IMR-90 (cell line): ENCODE data around the gene SSX4B. TPM values are rescaled to one million over a fixed set of nuclear protein-coding genes. Genes with fewer than 3 reads are reported as not detected.
"Not testable (repeated sequence)": the region's sequence is repeated elsewhere in the genome, so short reads cannot be mapped to it uniquely, and the experiment has no call there.

Experiments used
- ATAC-seq: fragments of 200-7000 bp; cut with Tn5 transposase; 2 replicates; pipeline ENCODE4 v1.9.1; 2020; ENCODE audit warnings: low read depth, mild to moderate bottlenecking, moderate library complexity
- BruUV-seq: library from RNA; stranded (reverse); fragments of 400-500 nt; replicated peaks from 2 replicates; lab custom pipeline; 2021; lab: Mats Ljungman, UMichigan
- CTCF ChIA-PET: fragments of 300-600 bp; formaldehyde crosslinking; extraction: SDS; loops from one replicate; lab custom pipeline; 2021; ENCODE audit warnings: antibody characterized with exemption; lab: Yijun Ruan, JAX
- POLR2A ChIA-PET: fragments of 300-600 bp; sonication (Branson Sonifier 250); formaldehyde crosslinking; loops from one replicate; lab custom pipeline; 2022; ENCODE audit warnings: antibody characterized with exemption; ENCODE audit not compliant: unreplicated experiment; lab: Charles Lee
- DNase-seq: peaks from one replicate; pipeline ENCODE4 v3.0.0; 2013
- H2AFZ ChIP-seq: replicated peaks from 2 replicates; pipeline ENCODE3; 2013; ENCODE audit warnings: low read length, mild to moderate bottlenecking; ENCODE audit not compliant: poor library complexity
- H2AK5ac ChIP-seq: 2 replicates; pipeline ENCODE4 v1.6.1; 2013; ENCODE audit warnings: low read depth, low read length, inconsistent platforms
- H2AK9ac ChIP-seq: replicated peaks from 2 replicates; pipeline ENCODE3; 2013; ENCODE audit warnings: mild to moderate bottlenecking, low read depth, low read length, moderate library complexity; ENCODE audit not compliant: poor library complexity
- H2BK120ac ChIP-seq: 2 replicates; pipeline ENCODE4 v1.6.1; 2013; ENCODE audit warnings: low read depth, low read length, inconsistent platforms
- H2BK15ac ChIP-seq: 3 replicates; pipeline ENCODE4 v1.6.1; 2013; ENCODE audit warnings: low read depth, low read length, inconsistent platforms
- H2BK20ac ChIP-seq: 2 replicates; pipeline ENCODE4 v1.6.1; 2013; ENCODE audit warnings: low read depth, mild to moderate bottlenecking, inconsistent platforms, low read length, moderate library complexity
- H2BK5ac ChIP-seq: 2 replicates; pipeline ENCODE4 v1.6.1; 2013; ENCODE audit warnings: mild to moderate bottlenecking, low read depth, low read length, inconsistent platforms; ENCODE audit not compliant: poor library complexity, severe bottlenecking
- H3K14ac ChIP-seq: replicated peaks from 2 replicates; pipeline ENCODE4 v1.6.1; 2013; ENCODE audit warnings: low read depth, low read length, inconsistent platforms
- H3K18ac ChIP-seq: 2 replicates; pipeline ENCODE4 v1.6.1; 2013; ENCODE audit warnings: low read depth, low read length, control low read depth
- H3K23ac ChIP-seq: 2 replicates; pipeline ENCODE4 v1.6.1; 2013; ENCODE audit warnings: low read depth, low read length, inconsistent platforms
- H3K27ac ChIP-seq: 2 replicates; pipeline ENCODE4 v1.5.1; 2013; ENCODE audit warnings: mild to moderate bottlenecking, control low read depth, low read length; ENCODE audit not compliant: insufficient read depth
- H3K27me3 ChIP-seq: 2 replicates; pipeline ENCODE4 v1.6.1; 2013; ENCODE audit warnings: low read length; ENCODE audit not compliant: control insufficient read depth, insufficient read depth
- H3K36me3 ChIP-seq: 2 replicates; pipeline ENCODE4 v1.6.1; 2013; ENCODE audit warnings: low read length, mixed read lengths; ENCODE audit not compliant: control insufficient read depth, insufficient read depth
- H3K4ac ChIP-seq: 2 replicates; pipeline ENCODE4 v1.6.1; 2013; ENCODE audit warnings: low read depth, low read length, inconsistent platforms
- H3K4me1 ChIP-seq: 2 replicates; pipeline ENCODE4 v1.6.1; 2013; ENCODE audit warnings: low read length, mixed read lengths; ENCODE audit not compliant: control insufficient read depth, insufficient read depth
- H3K4me2 ChIP-seq: 2 replicates; pipeline ENCODE4 v1.6.1; 2013; ENCODE audit warnings: low read depth, mild to moderate bottlenecking, control low read depth, low read length, moderate library complexity
- H3K4me3 ChIP-seq: 2 replicates; pipeline ENCODE4 v1.5.1; 2013; ENCODE audit warnings: low read depth, mild to moderate bottlenecking, control low read depth, low read length, moderate library complexity; ENCODE audit not compliant: insufficient read depth
- H3K56ac ChIP-seq: 2 replicates; pipeline ENCODE4 v1.6.1; 2013; ENCODE audit warnings: low read length, inconsistent platforms; ENCODE audit not compliant: insufficient read depth; ENCODE audit errors: extremely low read depth
- H3K79me1 ChIP-seq, 2 experiments: 2 replicates each; pipeline ENCODE4 v1.6.1; 2013; ENCODE audit warnings: low read length in 2 of 2, inconsistent platforms in 1 of 2, low read depth in 1 of 2
- H3K9ac ChIP-seq: 2 replicates; pipeline ENCODE4 v1.6.1; 2013; ENCODE audit warnings: low read depth, low read length, control low read depth
- H3K9me1 ChIP-seq: 2 replicates; pipeline ENCODE4 v1.6.1; 2013; ENCODE audit warnings: low read length, inconsistent platforms; ENCODE audit not compliant: insufficient read depth
- H3K9me3 ChIP-seq: 2 replicates; pipeline ENCODE4 v1.6.1; 2013; ENCODE audit warnings: low read length; ENCODE audit not compliant: control insufficient read depth, insufficient read depth
- H4K20me1 ChIP-seq: 2 replicates; pipeline ENCODE4 v1.6.1; 2013; ENCODE audit warnings: low read length, inconsistent platforms; ENCODE audit not compliant: insufficient read depth
- H4K5ac ChIP-seq: 2 replicates; pipeline ENCODE4 v1.6.1; 2013; ENCODE audit warnings: mild to moderate bottlenecking, low read depth, low read length, control low read depth
- H4K8ac ChIP-seq, 2 experiments: 2 replicates each; pipeline ENCODE4 v1.6.1; 2013; ENCODE audit warnings: low read depth in 2 of 2, low read length in 2 of 2, control low read depth in 1 of 2, inconsistent platforms in 1 of 2
- H4K91ac ChIP-seq: 2 replicates; pipeline ENCODE4 v1.6.1; 2013; ENCODE audit warnings: low read depth, low read length, inconsistent platforms; ENCODE audit not compliant: insufficient read depth
- WGBS, 2 experiments: methylation state at CpG; one replicate each; pipeline versions ENCODE4 v1.1.5 to v1.1.7; 2013; ENCODE audit warnings: missing lambda C conversion rate in 2 of 2; ENCODE audit not compliant: insufficient read length in 1 of 2; ENCODE audit errors: extremely low coverage in 2 of 2; 5-methylcytosine and 5-hydroxymethylcytosine counted together
- dilution Hi-C: fragments of 300-500 bp; cut with HindIII; formaldehyde crosslinking; loops from one replicate; pipeline ENCODE4 v1.14.3; 2018; ENCODE audit warnings: low sequenced_read_pairs; ENCODE audit not compliant: unreplicated experiment
- in situ Hi-C: fragments of 300-500 bp; cut with MboI; formaldehyde crosslinking; loops from 3 replicates; pipeline ENCODE4 v1.14.3; 2019; ENCODE audit warnings: low sequenced_read_pairs, inconsistent platforms, mixed read lengths
- intact Hi-C: fragments of 100-400 bp; cut with micrococcal nuclease; formaldehyde crosslinking; loops from 2 replicates; pipeline ENCODE4 v1.10.0; 2022
- polyA plus RNA-seq, 3 experiments: library from polyadenylated mRNA; depleted of rRNA; stranded (reverse); fragments of >200 nt; gene quantifications; 2 replicates each; pipeline ENCODE4 v1.2.3, GENCODE V29; 2012; ENCODE audit warnings: low replicate concordance in 1 of 3
- total RNA-seq: library from RNA; depleted of rRNA; stranded (reverse); fragments of >200 nt; gene quantifications from 2 replicates; pipeline ENCODE4 v1.2.3, GENCODE V29; 2012

The SSX4B gene
- total and polyA plus RNA-seq, 2 of the 4 experiments (the other 2 are of a cell fraction): not detected

DNA sequence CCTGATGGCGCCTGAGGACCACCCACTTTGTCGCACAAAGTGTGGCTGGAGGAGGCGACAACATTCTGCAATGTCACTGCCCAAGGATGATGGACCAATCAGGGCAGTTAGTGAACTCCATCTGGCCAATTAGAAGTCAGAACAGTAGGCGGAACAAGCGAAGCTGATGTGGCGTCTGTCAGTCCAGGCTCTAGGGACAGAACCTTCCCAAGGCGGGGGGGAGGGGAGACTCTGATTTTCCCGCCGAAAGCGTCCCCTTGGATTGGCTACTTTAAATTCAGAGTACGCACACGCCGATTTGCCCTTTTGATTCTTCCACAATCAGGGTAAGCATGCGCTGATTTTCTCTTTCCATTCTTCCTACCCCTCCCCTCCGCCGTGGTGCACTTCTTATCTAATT, 28.5 kb downstream of the SSX4B start, which contains the start of gene SSX4:
Gene SSX4 (plus strand): TSS at position 301 of the 400 bp plus-strand sequence. CDS start 515 bp downstream, outside the sequence.
- H4K5ac ChIP-seq, H4K91ac ChIP-seq, H3K36me3 ChIP-seq, H2BK120ac ChIP-seq, H3K9me1 ChIP-seq, H3K9me3 ChIP-seq, H3K27me3 ChIP-seq, in situ Hi-C loops, H2BK5ac ChIP-seq, H3K4me2 ChIP-seq, intact Hi-C loops, H2BK15ac ChIP-seq, H4K8ac ChIP-seq, H3K18ac ChIP-seq, H3K4ac ChIP-seq, H2BK20ac ChIP-seq, H3K56ac ChIP-seq, H4K20me1 ChIP-seq, H3K79me1 ChIP-seq, CTCF ChIA-PET, H3K23ac ChIP-seq, H3K4me3 ChIP-seq, H3K27ac ChIP-seq, H3K9ac ChIP-seq, BruUV-seq, H3K4me1 ChIP-seq, dilution Hi-C loops, ATAC-seq, H2AK5ac ChIP-seq, POLR2A ChIA-PET, H2AFZ ChIP-seq, DNase-seq, H2AK9ac ChIP-seq, H3K14ac ChIP-seq: not testable (repeated sequence)
- WGBS, 2 experiments: no CpG with 5 or more reads among the region's 16 CpGs

DNA sequence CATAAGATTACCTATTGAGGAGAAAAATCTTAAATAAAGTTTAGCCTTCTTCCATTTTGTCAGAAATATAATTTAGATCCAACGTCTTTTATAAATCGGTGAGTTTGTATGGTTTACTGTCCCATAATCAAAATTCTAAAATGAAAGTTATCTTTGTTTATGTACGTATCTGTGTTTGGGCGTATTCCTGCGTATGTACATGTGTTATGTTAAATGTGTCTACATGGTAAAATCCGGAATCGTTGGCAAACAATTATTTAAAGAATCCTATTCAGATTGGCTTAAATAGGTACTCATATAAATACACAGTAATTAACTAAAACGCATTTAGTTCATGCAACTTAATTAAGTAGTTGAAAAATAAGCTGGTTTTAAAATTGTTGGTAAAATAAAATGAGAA, 41.4 kb downstream of the SSX4B start:
- H3K4ac ChIP-seq, H3K4me3 ChIP-seq, H2BK20ac ChIP-seq, H4K20me1 ChIP-seq, intact Hi-C loops, H3K56ac ChIP-seq, H3K27ac ChIP-seq, H3K79me1 ChIP-seq, H2AK9ac ChIP-seq, H3K23ac ChIP-seq, DNase-seq, H2AFZ ChIP-seq, POLR2A ChIA-PET, CTCF ChIA-PET, H3K14ac ChIP-seq, H3K18ac ChIP-seq, ATAC-seq, H4K8ac ChIP-seq, H3K27me3 ChIP-seq, H4K91ac ChIP-seq, H2AK5ac ChIP-seq, H3K9me1 ChIP-seq, H3K4me2 ChIP-seq, H2BK15ac ChIP-seq, H3K9me3 ChIP-seq, BruUV-seq, in situ Hi-C loops, H2BK120ac ChIP-seq, H4K5ac ChIP-seq, H3K9ac ChIP-seq, H2BK5ac ChIP-seq, dilution Hi-C loops, H3K36me3 ChIP-seq, H3K4me1 ChIP-seq: not testable (repeated sequence)
- no CpG with 5 or more reads among the region's 8 CpGs for WGBS, 2 experiments
